Right atrium auricular region (tissue), 2 donors: ENCODE measurements around the gene CFAP141. TPM values are rescaled to one million over a fixed set of nuclear protein-coding genes. Genes with fewer than 3 reads are reported as not detected.
"Not testable (repeated sequence)": the region's sequence is repeated elsewhere in the genome, so short reads cannot be mapped to it uniquely, and the experiment has no call there.

ENCODE experiments used
- DNase-seq: peaks from one replicate; pipeline ENCODE4 v3.0.0-alpha.2; 2019; ENCODE audit warnings: low spot score
- H3K27ac ChIP-seq, 2 donors: fragments of 200-600 bp; sonication (generic); 1 replicate in 1 of 2; 2 replicates in 1 of 2; pipeline ENCODE4 v1.5.1; 2016 to 2019
- H3K27me3 ChIP-seq, 2 donors: fragments of 200-600 bp; sonication (generic); one replicate each; pipeline versions ENCODE4 v1.5.1 to v1.6.0; 2017 to 2019
- H3K36me3 ChIP-seq: fragments of 200-600 bp; sonication (generic); one replicate; pipeline ENCODE4 v1.5.1; 2016
- H3K4me1 ChIP-seq, 2 donors: fragments of 200-600 bp; sonication (generic); one replicate each; pipeline versions ENCODE4 v1.5.1 to v1.6.0; 2017 to 2019
- H3K4me3 ChIP-seq, 2 donors: fragments of 200-600 bp; sonication (generic); 1 replicate in 1 of 2; 2 replicates in 1 of 2; pipeline ENCODE4 v1.5.1; 2017 to 2019; ENCODE audit warnings: mild to moderate bottlenecking in 1 of 2, moderate library complexity in 1 of 2
- H3K9me3 ChIP-seq, 2 donors: fragments of 200-600 bp; sonication (generic); one replicate each; pipeline ENCODE4 v1.5.1; 2019
- CTCF ChIP-seq, 2 donors: fragments of 200-600 bp; sonication (generic); IDR thresholded peaks; one replicate each; pipeline ENCODE4 v1.5.1; 2019; ENCODE audit warnings: antibody characterized with exemption in 2 of 2
- total RNA-seq, 2 donors: library from RNA; depleted of rRNA; stranded (reverse); fragments of >200 nt; gene quantifications; one replicate each; pipeline ENCODE4 v1.1.0, GENCODE V29; 2016

Gene CFAP141
- total RNA-seq, 2 donors from 2014 or later, result not detected

DNA sequence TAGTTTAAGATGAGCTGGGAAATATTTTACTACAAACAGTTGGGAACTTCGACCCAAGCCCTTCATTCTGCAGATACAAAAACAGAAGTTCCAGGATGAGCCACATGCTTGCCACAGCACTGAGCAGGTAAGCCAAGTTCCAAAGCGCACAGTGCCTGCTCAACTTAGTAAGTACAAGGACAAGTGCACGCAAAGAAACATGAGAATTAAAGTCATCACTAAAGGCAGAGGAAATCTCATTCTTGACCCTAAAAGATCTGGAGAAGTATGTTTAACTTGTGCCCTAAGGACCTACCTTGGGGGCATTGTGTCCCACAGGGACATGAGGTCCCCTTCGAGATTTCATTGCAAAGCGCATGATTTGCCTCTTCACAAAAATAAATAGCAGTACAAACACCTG lies 13.4 kb upstream of the CFAP141 start:
- Histone ChIP-seq H3K27me3 (no peaks in the 10 kb centered on the region), H3K27ac (peak overlapping the region; percentile 97 to 100), H3K9me3 (no peaks in the 10 kb centered on the region), H3K4me3 (peak overlapping the region; percentile 94), H3K36me3 (peaks cover 27% of the 10 kb centered on the region), H3K4me1 (peaks cover 0 to 55% of the 10 kb centered on the region in 2 donors)
- DNase-seq, result no peak
- TF ChIP-seq CTCF (IDR thresholded peaks at IDR 0.05), result no peak

DNA sequence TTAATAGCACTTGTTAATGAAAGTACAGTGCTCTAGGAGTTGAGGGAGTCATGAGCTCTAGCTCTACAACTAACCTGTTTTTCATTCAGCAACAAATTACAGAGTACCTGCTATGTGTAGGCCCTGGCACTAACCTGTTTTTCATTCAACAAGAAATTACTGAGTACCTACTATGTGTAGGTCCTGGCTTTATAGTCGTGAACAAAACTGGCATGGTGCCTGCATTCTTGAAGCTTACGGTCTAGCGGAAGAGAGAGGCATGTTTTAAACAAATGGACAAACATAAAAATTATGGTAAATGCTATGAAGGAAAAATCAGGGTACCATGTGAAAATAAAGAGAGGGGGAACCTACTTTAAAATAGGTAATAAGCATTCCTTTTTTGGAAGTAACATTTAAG lies 12.4 kb upstream of the CFAP141 start:
- TF ChIP-seq CTCF (IDR thresholded peaks at IDR 0.05), result no peak
- H3K27ac ChIP-seq, result peak overlapping the region; percentile 97 to 100
- peaks cover 0 to 45% of the 10 kb centered on the region in 2 donors for H3K4me1 ChIP-seq
- no peaks in the 10 kb centered on the region for H3K27me3 ChIP-seq
- H3K9me3 ChIP-seq, result no peaks in the 10 kb centered on the region
- H3K36me3 ChIP-seq, result peaks cover 37% of the 10 kb centered on the region
- no peak for DNase-seq
- H3K4me3 ChIP-seq, result peak overlapping the region in 1 of 2 donors; percentile 94

DNA sequence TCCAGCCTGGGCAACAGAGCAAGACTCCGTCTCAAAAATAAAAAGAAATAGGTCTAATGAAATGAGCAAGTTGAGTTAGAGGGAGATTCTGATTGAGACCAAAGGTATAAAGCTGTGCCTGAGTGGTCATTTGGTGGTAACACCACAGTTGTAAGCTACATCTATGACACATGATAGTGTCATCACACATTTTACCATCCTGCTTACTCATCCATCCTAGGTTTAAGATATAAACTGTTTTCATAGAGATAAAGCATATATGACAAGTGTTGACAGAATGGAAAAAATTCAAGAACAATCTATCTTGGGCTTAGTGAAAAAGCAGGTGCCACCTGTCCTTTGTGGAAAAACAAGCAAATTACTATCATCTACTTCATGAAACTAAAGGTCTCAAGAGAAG lies 7.1 kb upstream of the CFAP141 start:
- DNase-seq, result no peak
- peak overlapping the region; percentile 27 to 52 for H3K27ac ChIP-seq
- no peak for TF ChIP-seq CTCF (IDR thresholded peaks at IDR 0.05)
- H3K27me3 ChIP-seq, result no peaks in the 10 kb centered on the region
- H3K4me1 ChIP-seq, result peaks cover 0 to 13% of the 10 kb centered on the region in 2 donors
- H3K9me3 ChIP-seq, result no peaks in the 10 kb centered on the region
- H3K4me3 ChIP-seq, result no peak overlapping the region
- peaks cover 72% of the 10 kb centered on the region for H3K36me3 ChIP-seq

DNA sequence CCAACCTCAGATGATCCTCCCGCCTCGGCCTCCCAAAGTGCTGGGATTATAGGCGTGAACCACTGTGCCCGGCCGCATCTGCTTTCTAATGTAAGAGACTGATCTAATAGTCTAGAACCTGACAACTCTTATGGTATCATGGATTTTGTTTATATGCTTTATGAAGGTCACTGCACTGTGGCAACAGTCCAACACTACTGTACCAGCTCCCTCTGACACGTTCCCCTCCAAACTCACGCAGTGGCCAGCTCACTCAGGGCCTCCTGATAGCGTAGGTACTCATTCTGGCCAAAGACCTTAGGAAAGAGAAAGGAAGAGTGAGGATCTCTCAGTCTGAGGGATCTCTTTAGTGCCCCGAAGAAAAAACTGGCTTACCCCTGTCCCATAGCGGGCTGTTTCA lies 6.0 kb upstream of the CFAP141 start:
- Histone ChIP-seq H3K4me3 (no peak overlapping the region), H3K4me1 (peaks cover 0 to under 1% of the 10 kb centered on the region in 2 donors), H3K27ac (peak overlapping the region; percentile 52 to 54), H3K27me3 (no peaks in the 10 kb centered on the region), H3K36me3 (peaks cover 72% of the 10 kb centered on the region), H3K9me3 (no peaks in the 10 kb centered on the region)
- DNase-seq, result no peak
- no peak for TF ChIP-seq CTCF (IDR thresholded peaks at IDR 0.05)

GRCh38 chr1:154208677-154209388 lies 2.7 kb upstream of the CFAP141 start:
- TF ChIP-seq CTCF (IDR thresholded peaks at IDR 0.05), result no peak
- H3K9me3 ChIP-seq, result no peaks in the 10 kb centered on the region
- no peak overlapping the region for H3K4me3 ChIP-seq
- no peaks in the 10 kb centered on the region for H3K27me3 ChIP-seq
- no peaks in the 10 kb centered on the region for H3K4me1 ChIP-seq
- no peak for DNase-seq
- H3K36me3 ChIP-seq, result peaks cover 78% of the 10 kb centered on the region
- no peak overlapping the region for H3K27ac ChIP-seq

GRCh38 chr1:154207262-154207661 lies 1.1 kb upstream of the CFAP141 start:
- Histone ChIP-seq H3K27ac (no peak overlapping the region), H3K9me3 (no peaks in the 10 kb centered on the region), H3K4me3 (no peak overlapping the region), H3K36me3 (peaks cover 62% of the 10 kb centered on the region), H3K27me3 (no peaks in the 10 kb centered on the region), H3K4me1 (no peaks in the 10 kb centered on the region)
- no peak for TF ChIP-seq CTCF (IDR thresholded peaks at IDR 0.05)
- DNase-seq, result no peak

DNA sequence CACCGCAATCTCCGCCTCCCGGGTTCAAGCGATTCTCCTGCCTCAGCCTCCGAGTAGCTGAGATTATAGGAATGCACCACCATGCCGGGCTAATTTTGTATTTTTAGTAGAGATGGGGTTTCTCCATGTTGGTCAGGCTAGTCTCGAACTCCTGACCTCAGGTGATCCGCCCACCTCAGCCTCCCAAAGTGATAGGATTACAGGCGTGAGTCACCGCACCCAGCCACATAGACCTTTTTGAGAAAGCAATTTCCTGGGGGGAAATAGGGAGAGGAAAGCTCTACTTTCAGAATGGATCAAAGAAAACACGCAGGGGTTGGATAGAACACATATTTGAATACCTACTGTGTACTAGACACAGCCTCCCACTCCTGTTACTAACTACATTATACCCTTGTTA lies 355 bp downstream of the CFAP141 start:
- H3K4me3 ChIP-seq, H3K9me3 ChIP-seq, H3K27ac ChIP-seq, H3K27me3 ChIP-seq, DNase-seq, H3K4me1 ChIP-seq: not testable (repeated sequence)
- peaks cover 48% of the 10 kb centered on the region for H3K36me3 ChIP-seq
